ENCODE data around the gene GET4. TPM values are rescaled to one million over a fixed set of nuclear protein-coding genes. Genes with fewer than 3 reads are reported as not detected.

The GET4 gene
- total RNA-seq, 3 donors from 2014 or later (not counting 1 experiment from before 2014, with no cell fraction given): 69.3 to 81.6 (median 73.2) TPM

DNA sequence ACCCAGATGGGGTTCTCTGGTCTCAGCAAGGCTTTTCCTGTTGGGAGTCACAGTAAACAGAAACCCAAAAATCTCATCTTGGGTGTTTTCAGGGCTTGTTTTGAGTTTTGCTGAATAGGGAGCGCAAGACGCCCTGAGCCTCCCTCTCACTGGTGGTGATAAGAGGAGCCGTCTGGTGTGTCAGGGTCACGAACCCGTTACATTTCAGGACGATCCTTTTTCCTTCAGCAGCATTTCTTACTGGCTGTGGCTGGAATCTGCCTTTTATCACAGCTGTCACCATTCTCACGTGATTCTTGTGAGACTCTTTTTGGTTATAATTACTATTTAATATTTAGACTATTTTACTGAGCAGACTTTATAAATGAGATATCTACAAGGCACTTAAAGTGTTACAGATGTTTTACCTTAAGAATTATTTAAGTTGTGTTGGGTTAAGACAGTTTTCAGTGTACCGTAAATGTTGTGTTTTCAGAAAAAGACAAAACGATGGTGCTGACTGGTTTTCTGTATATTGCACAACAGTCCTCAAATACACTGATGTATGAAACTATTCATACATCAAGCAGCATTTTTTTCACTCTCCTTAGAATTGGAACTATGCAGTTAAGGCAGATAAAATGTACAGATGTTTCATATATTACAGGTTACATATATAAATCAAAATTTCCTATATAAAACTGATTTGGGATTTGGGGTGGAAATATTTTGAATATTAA is 2.2 kb upstream of the GET4 start:
- TF ChIP-seq, protein P1, sequence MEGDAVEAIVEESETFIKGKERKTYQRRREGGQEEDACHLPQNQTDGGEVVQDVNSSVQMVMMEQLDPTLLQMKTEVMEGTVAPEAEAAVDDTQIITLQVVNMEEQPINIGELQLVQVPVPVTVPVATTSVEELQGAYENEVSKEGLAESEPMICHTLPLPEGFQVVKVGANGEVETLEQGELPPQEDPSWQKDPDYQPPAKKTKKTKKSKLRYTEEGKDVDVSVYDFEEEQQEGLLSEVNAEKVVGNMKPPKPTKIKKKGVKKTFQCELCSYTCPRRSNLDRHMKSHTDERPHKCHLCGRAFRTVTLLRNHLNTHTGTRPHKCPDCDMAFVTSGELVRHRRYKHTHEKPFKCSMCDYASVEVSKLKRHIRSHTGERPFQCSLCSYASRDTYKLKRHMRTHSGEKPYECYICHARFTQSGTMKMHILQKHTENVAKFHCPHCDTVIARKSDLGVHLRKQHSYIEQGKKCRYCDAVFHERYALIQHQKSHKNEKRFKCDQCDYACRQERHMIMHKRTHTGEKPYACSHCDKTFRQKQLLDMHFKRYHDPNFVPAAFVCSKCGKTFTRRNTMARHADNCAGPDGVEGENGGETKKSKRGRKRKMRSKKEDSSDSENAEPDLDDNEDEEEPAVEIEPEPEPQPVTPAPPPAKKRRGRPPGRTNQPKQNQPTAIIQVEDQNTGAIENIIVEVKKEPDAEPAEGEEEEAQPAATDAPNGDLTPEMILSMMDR (IDR thresholded peaks at IDR 0.05): no peak
- Mint-ChIP-seq H3K27me3 (ENCODE audit: low read depth in 2 of 2) (no peaks in the 10 kb centered on the region), H3K27ac (no peak overlapping the region), H3K36me3 (no peaks in the 10 kb centered on the region), H3K9me3 (no peaks in the 10 kb centered on the region), H3K4me3 (no peak overlapping the region), H3K4me1 (peaks cover 19 to 23% of the 10 kb centered on the region in 2 donors)
- H3K27me3 ChIP-seq (ENCODE audit: control insufficient read depth, insufficient read depth, low read length): no peaks in the 10 kb centered on the region
- DNase-seq (no peak), ATAC-seq (no peak)
- no peaks in the 10 kb centered on the region for H3K9me3 ChIP-seq (ENCODE audit: control insufficient read depth, insufficient read depth, low read length)
- H3K4me3 ChIP-seq (ENCODE audit: low read length): no peak overlapping the region
- H3K27ac ChIP-seq (ENCODE audit: low read length): no peak overlapping the region
- peaks cover 31% of the 10 kb centered on the region for H3K4me1 ChIP-seq (ENCODE audit: control insufficient read depth, insufficient read depth, low read length)
- H3K36me3 ChIP-seq (ENCODE audit: control insufficient read depth, insufficient read depth, low read length): peaks cover 8% of the 10 kb centered on the region
- WGBS (ENCODE audit: insufficient coverage): 90% methylated on average over 7 of the region's 9 CpGs
- intact Hi-C loops (cut with micrococcal nuclease): no loop called here

DNA sequence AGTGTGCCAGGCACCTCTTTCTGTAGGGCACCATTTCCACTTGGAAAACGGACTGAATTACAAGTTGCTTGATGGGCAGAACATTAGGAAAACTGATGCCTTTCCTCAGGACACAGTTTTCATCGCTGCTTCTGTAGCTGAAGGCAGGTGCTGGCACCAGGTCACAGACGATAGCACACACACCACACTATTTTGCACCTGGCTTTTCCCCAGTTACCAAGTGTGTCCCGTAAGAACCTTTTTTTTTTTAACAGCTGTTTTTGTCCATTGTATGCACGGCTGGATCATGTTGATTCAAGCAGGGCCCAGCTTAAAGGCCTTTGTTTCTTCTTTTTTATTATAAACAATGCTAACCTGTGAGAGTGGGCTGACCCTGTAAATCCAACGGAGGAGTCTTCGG is 1.3 kb upstream of the GET4 start:
- intact Hi-C loops (cut with micrococcal nuclease): no loop called here
- Histone ChIP-seq H3K4me1 (ENCODE audit: control insufficient read depth, insufficient read depth, low read length) (peaks cover 32% of the 10 kb centered on the region), H3K9me3 (ENCODE audit: control insufficient read depth, insufficient read depth, low read length) (no peaks in the 10 kb centered on the region), H3K36me3 (ENCODE audit: control insufficient read depth, insufficient read depth, low read length) (peaks cover 4% of the 10 kb centered on the region), H3K4me3 (ENCODE audit: low read length) (no peak overlapping the region), H3K27me3 (ENCODE audit: control insufficient read depth, insufficient read depth, low read length) (no peaks in the 10 kb centered on the region), H3K27ac (ENCODE audit: low read length) (no peak overlapping the region)
- 88% methylated on average over 7 of the region's 7 CpGs for WGBS (ENCODE audit: insufficient coverage)
- Mint-ChIP-seq H3K27me3 (ENCODE audit: low read depth in 2 of 2) (no peaks in the 10 kb centered on the region), H3K4me1 (peaks cover 19 to 23% of the 10 kb centered on the region in 2 donors), H3K4me3 (no peak overlapping the region), H3K27ac (no peak overlapping the region), H3K36me3 (no peaks in the 10 kb centered on the region), H3K9me3 (no peaks in the 10 kb centered on the region)
- ATAC-seq (no peak), DNase-seq (no peak)
- TF ChIP-seq, protein P1 (IDR thresholded peaks at IDR 0.05): no peak

GRCh38 chr7:875476-876076 is 778 bp upstream of the GET4 start:
- no peaks in the 10 kb centered on the region for H3K9me3 Mint-ChIP-seq
- no peaks in the 10 kb centered on the region for H3K27me3 Mint-ChIP-seq (ENCODE audit: low read depth in 2 of 2)
- ATAC-seq (no peak), DNase-seq (peak in 1 of 2 donors; percentile 35)
- Histone ChIP-seq H3K27me3 (ENCODE audit: control insufficient read depth, insufficient read depth, low read length) (no peaks in the 10 kb centered on the region), H3K27ac (ENCODE audit: low read length) (peak overlapping the region; percentile 64), H3K36me3 (ENCODE audit: control insufficient read depth, insufficient read depth, low read length) (peaks cover 4% of the 10 kb centered on the region), H3K4me1 (ENCODE audit: control insufficient read depth, insufficient read depth, low read length) (peaks cover 32% of the 10 kb centered on the region), H3K9me3 (ENCODE audit: control insufficient read depth, insufficient read depth, low read length) (no peaks in the 10 kb centered on the region), H3K4me3 (ENCODE audit: low read length) (peak overlapping the region; percentile 27)
- peak overlapping the region; percentile 9 for H3K4me3 Mint-ChIP-seq
- WGBS (ENCODE audit: insufficient coverage): 81% methylated on average over 27 of the region's 27 CpGs
- TF ChIP-seq, protein P1 (IDR thresholded peaks at IDR 0.05): no peak
- no peaks in the 10 kb centered on the region for H3K36me3 Mint-ChIP-seq
- H3K4me1 Mint-ChIP-seq: peaks cover 19 to 23% of the 10 kb centered on the region in 2 donors
- intact Hi-C loops (cut with micrococcal nuclease): loop anchor here (2.0 kb wide), 1 partner anchor 47 kb away; no protein-coding TSS in a partner anchor
- no peak overlapping the region for H3K27ac Mint-ChIP-seq

All from natural killer cell (primary cell).